GM20431 (cell line): Measurements from ENCODE around the gene GRAMD1B.

Source experiments
- in situ Hi-C: fragments of 300-500 bp; cut with MseI, MboI; formaldehyde crosslinking; loops from one replicate; pipeline ENCODE4 v1.15.0; 2020; ENCODE audit warnings: low sequenced_read_pairs; ENCODE audit not compliant: unreplicated experiment

GRAMD1B gene

DNA sequence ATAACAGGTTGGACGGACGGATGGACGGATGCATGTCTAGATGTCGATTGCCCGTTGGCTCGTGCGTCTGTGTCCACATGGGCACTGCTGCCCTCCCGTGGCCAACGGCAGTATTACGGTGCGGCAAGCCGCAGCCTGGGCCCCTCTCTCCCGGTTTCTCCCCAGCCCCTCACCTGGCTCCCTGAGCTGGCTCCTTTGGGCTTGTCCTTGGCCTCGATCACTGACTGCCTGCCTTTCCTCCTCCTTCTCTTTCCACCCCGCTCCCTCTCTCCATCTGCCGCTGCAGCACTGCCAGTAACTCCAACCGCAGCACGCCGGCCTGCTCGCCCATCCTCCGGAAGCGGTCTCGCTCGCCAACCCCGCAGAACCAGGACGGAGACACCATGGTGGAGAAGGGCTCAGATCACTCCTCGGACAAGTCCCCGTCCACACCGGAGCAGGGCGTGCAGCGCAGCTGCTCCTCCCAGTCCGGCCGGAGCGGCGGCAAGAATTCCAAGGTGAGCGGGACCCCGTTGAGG is 147.1 kb downstream of the GRAMD1B start:
- in situ Hi-C loops = no loop called here

DNA sequence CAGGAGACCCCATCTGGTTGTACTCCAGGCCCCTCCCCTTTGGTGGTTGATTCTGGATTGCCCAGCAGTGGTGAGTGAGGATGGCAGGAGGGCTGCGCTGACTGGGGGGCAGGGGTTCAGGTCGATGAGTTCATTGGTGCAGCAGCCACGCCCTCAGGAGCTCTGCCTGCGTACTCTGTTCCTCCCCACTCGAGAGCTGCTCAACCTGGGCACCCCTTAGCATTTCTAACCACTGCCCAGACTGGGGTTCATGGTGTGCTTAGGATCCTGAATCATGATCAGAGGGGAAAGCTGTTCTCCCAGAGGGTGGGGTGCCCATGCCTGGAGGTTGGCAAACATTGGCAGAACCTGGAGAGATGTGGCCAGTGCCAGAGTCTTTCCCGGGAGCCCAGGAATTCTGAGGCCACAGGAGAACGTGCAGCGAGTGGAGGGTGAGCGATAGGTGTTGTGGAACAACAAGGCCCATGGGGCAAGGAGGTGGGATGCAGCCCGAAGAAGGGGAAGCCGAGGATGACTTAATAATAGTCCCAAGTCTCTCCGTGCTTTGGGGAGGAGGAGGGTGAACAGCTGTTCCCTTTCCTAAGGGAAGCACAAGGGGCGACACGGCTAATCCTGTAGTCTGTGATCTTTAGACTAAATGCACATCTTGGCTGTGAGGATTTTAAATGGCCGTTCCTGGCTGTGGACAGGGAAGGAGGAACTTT is 148.9 kb downstream of the GRAMD1B start:
- in situ Hi-C loops = no loop called here

GRCh38 chr11:123579482-123579812 is 149.4 kb downstream of the GRAMD1B start:
- in situ Hi-C loops = no loop called here

DNA sequence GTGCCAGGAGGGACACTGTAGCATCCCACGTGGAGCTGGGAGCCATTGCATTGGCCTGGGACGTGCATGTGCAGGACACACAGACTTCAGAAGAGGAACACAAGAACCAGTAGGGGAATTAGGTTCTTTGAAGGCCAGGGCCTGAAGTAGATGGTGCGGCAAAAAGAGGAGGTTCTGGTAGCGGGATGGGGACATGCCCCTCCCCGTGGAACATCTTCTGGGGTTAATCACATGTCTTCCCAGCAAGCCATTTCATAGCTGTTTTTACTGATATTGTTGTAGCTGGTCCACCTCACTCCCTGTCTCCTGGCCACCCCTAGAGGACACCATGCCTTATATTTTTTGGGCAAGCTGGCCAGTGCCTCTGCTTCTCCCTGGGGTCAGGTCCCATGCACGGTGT is 150.1 kb downstream of the GRAMD1B start:
- in situ Hi-C loops = no loop called here

DNA sequence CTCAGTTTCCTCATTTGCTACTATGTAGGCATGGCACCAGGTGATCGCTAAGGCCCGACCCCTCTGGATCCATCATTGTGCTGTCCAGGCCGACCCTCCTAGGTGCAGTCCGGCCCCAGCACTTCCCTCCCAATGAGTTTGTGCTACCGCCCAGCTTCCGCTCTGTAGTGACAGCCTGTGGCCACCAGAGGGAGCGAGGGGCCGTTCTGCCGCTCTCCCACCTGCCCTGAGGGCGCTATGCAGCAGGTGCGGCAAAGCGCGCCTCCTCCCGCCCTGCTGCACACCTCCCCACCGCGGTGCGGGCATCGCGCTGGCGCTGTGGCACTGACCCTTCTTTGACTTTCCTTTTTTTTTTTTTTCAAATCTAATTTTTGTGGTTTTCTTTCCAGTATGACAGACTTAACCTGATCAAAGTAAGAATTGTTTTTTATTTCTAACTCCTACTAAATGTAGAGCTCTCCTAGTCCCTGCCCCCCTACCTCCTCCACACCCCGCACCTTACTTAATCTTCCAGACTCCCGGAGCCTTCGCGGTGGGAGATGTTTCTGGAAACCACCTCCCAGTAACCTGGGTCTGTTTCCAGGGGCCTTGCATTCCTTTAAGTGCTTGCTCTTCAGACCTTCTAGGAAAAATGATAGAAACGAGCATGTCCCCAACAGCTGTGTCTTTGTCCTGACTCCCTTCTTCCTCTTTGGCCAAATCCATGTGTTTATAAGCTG is 150.6 kb downstream of the GRAMD1B start:
- in situ Hi-C loops = no loop called here

DNA sequence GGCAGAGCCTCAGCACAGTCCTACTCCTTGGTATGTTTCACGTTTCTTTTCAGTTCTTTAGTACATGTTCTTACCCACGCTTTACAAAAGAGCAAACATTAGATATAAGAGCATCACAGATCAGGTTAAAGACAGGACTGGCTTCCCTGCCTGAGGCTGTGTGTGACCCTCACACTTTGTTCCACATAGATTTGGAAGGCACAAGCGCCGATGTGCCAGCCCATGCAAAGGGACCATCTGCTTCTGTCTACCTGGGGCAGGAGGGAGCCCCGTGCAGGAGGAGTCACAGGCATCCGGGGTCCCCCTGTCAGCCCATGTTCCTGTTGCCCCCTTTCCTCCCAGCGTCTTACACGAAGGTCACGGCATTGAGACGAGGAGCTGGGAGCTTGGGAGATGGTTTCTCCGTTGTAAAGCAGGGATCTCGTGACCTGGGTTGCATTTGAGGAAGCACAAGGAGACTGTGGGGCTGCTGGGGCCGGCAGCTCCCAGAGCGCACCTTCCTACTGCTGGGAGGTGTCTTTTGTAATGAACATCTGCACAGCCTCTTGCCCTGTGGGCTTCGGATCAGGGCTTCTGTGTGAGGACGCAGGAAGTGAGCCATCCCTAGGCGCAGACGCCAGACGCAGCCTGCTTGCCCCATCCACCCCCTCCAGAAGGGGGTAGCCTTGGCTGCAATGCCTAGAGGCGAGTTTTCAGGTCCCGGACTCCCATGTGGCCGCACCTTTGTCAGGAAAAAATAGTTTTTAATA is 151.8 kb downstream of the GRAMD1B start:
- in situ Hi-C loops = no loop called here

DNA sequence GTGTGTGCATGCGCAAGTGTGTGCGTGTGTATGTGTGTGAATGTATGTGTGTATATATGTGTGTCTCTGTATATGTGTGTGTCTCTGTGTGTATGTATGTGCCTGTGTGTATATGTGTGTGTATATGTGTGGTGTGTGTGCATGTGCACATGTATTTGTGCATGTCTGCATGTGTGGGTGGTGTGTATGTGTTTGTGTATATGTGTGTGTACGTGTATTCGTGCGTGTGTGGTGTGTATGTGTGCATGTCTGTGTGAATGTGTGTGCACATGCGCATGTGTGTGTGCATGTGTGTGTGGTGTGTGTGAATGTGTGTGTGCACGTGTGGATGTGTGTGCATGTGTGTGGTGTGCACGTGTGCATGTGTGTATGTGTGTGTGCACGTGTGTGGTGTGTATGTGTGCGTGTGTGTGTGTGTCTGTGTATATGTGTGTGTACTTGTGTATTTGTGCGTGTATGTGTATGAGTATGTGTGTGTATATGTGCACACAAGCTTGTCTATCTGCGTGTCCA is 153.0 kb downstream of the GRAMD1B start:
- in situ Hi-C loops = no loop called here

- in situ Hi-C loops = no loop called here
Observed at GRCh38 chr11:123584186-123584585, 154.1 kb downstream of the GRAMD1B start.

- in situ Hi-C loops = no loop called here
Observed at GRCh38 chr11:123584737-123585136, 154.7 kb downstream of the GRAMD1B start.

DNA sequence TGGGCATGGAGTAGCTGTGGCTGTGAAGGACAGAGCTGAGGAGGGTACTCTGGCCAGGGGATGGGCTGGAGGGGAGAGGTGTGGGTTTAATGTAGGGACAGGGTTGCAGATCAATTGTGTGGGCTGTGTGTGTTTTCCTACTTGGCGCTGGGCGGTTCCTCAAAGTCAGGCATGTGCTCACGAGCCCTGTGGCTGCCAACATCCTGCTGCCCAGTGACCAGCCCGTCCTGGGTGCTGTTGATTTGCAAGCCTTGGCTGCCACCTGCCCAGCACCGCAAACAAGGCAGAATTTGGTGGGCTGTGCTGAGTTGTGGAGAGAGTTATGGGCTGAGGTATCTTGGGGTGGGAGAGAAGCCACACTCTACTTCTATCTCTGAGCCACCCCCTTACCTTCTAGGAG is 155.1 kb downstream of the GRAMD1B start:
- in situ Hi-C loops = no loop called here

GRCh38 chr11:123585706-123586105 is 155.6 kb downstream of the GRAMD1B start:
- in situ Hi-C loops = no loop called here

GRCh38 chr11:123586568-123586967 is 156.5 kb downstream of the GRAMD1B start:
- in situ Hi-C loops = no loop called here

- in situ Hi-C loops = no loop called here
Observed at GRCh38 chr11:123587044-123587443, 157.0 kb downstream of the GRAMD1B start.

DNA sequence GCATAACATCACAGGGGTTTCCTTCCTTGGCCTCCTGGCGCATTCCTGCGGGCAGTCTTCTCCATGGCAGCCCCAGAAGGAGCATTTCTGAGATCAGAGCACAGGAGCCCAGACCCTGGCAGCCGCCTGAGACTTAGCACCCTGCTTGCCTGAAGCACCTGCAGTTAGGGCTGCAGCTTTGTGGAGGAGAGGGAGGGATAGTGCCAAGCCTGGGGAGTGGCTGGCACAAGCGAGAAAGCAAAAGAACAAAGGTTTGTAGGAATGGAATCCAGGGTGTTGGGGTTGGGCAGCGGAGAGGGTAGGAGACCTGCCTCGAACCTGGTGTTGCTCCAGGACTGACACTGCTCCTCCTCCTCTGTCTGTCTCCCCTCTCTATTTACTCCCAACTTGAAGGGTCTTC is 157.5 kb downstream of the GRAMD1B start:
- in situ Hi-C loops = no loop called here

DNA sequence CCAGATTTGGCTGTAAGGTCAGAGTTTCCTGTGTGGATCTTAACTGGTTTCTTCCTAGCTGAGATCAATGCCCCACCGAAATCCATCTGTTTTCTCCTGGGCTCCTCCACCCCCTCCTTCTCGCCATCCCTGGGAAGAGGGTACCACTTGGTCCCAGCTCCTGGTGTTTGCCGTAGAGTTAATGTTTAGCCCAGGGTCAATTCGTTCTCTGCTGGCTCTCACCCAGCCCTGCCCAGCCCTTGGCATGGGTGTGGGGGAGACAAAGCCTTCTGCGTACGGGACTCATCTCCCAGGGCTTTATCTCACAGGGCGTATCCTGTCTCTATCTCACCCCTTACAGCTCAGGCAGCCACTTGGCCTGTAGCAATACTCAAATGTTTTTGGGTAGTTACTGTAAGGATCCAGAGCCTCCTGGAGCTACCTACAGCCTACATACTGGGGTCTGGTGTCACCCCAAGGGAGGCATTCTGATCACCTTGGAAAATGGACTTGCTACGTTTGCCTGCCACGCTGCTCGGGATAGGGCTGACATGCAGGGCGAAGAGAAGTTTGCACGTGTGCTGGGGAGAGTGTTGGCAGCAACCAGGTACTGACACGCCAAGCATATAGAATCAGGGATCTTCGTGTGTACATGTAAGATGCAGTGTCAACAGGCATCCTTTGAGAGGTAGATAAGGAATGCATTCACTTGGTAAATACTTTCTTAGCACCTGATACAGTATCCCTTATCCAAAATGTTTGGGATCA is 158.2 kb downstream of the GRAMD1B start:
- in situ Hi-C loops = no loop called here

DNA sequence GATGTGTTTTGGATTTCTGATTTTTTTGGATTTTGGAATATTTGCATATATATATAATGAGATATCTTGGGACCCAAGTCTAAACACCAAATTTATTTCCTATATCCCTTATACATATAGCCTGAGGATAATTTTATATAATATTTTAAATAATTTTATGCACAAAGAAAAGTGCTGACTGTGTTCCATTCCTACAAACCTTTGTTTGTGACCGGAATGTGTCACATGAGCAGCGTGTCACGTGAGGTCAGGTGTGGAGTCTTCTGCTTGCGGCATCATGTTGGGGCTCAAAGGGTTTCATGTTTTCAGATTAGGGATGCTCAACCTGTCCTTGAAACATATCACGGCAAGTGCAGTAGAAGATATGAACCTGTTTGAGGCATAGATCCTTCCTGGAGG is 158.8 kb downstream of the GRAMD1B start:
- in situ Hi-C loops = no loop called here

- in situ Hi-C loops = no loop called here
Observed at GRCh38 chr11:123590296-123590912, 160.3 kb downstream of the GRAMD1B start.

DNA sequence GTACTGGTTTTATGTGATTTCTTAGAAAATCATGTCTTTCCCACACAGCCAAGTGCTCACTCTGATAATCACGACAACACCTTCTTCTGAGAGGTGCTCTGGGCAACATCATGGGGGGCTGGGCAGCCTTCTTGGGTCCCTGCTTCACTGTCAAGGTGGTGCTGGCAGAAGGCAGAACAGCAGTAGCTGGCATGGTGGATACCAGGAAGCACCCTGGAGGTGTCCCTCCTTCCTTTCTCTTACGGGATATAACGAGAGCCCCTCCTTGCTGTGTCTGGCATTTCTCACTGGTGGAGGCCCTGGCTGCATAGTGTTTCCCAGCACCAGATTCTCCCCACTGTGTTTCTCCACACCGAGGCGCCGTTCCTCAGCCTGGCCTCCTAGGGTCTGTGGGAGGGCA is 163.5 kb downstream of the GRAMD1B start:
- in situ Hi-C loops = no loop called here

GRCh38 chr11:123594188-123594901 is 164.3 kb downstream of the GRAMD1B start:
- in situ Hi-C loops = no loop called here
